Activated CD8-positive, alpha-beta memory T cell treated with anti-CD3 and anti-CD28 coated beads, Interleukin-2, amount 50 U/mL, for 24 hours (primary cell): Measurements from ENCODE around the gene CITED1.
"Not testable (repeated sequence)": the region's sequence is repeated elsewhere in the genome, so short reads cannot be mapped to it uniquely, and the experiment has no call there.

Source experiments
- DNase-seq: peaks from one replicate; pipeline ENCODE4 v3.0.0-alpha.2; 2020; ENCODE audit errors: extremely low read depth

CITED1 gene

GRCh38 chrX:72305286-72306084 lies at the start of gene CITED1:
TSS of gene CITED1 (minus strand) at chrX:72305914. CDS start at chrX:72302869, 3,045 bp downstream.
- DNase-seq = no peak

- DNase-seq = no peak
Observed at GRCh38 chrX:72352786-72353185, 47.1 kb upstream of the CITED1 start.

GRCh38 chrX:72351606-72352334 lies 46.1 kb upstream of the CITED1 start:
- no peak for DNase-seq

GRCh38 chrX:72349190-72349589 lies 43.5 kb upstream of the CITED1 start:
- DNase-seq = no peak

DNA sequence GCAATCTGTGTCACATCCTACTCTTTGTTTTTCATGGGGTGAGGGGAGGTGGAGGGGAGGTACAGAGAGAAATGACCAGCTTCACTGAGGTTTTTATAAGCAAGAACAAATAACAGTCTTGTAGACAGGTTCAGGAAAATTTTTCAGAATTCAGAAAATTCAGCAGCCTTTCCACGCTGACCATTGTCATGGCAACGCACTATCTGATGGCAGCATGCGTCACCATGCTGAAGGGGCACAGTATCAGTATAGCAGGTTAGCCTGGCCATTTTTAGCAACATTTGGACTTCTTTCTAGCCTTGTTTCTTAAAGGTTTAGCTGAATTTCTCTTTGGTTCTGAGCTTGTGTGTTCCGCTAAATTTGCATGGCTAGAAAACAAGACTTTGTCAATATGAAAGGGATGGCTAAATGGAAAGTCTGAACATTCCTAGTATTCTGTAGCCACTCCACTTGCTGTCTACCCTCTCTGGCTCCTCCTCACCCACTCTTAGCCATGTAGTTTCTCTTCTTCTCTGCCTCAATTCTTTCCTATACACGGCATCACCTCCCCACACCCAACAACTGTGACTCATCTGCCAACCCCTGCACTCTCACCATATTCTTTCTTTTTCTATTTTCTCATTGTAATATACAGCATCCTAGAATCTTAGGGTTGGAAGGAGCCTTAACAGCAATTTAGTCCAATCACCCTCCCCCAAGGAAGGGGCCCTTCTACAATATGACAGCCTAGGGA lies 42.7 kb upstream of the CITED1 start:
- no peak for DNase-seq

DNA sequence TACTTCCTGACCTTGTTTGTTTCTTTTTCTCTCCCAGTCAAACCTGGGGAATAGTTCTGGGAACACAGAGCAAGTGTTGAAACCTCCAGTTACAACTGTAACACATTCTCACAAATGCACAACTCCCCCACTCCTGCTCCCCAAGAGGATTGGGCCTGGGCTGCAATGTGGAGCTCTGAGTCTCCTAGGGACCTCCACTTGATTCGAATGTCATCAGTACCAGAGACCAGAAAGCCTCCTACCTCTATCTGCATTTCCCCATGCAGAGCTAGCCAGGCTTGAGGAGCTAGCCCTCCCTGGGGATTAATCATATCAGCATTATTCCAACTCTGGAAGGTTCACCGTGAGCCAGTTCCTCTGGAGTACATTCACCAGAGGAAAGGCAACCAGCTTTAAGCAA lies 41.7 kb upstream of the CITED1 start:
- no peak for DNase-seq

DNA sequence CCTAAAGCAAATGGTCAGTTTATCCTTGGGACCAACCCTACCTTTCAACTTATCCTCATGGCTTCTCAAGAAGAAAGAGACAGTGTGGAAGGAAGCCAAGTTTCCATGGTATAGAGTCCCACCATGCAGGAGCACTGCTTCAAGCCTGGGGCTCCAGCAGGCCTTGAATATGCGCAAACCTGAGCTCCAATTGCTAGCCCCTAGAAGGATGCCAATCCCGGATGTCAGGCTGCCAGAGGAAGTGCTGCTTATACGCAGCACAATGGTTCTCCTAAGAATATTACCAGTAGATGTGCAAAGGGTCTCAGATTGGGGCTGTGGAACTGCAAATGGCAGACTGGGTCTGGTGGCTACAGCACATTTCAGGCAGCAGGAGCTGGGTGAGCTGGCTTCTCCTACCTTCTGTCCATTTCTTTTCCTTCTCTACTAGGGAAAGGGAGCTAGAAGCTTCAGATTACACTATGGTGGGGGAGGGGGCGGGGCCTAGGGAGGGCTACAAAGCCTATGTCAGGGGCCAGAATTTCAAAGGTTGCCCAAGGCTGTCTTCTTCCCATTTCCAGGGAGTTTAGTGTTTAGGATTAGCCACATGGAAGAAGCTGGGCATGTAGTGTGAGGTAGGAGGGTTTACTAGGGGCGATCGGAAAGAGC lies 40.7 kb upstream of the CITED1 start:
- no peak for DNase-seq

DNA sequence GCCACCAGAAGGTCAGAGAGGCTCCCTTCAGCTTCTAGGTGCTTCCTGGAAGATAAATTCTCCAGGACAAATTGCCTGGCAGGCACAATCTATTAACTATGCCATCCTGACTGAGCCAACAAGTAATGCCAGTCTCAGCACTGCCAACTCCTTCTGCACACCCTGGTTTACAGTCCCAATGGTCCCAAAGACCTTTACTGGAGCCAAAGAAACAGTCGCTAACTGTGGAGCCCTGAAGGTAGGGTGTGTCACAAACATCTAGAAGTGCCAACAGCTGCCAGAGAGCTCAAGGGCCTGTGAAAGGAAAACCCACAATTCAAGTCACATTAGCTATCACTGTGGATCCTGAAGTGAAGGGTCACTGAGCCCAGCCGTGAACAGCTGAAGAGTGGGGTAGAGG lies 34.9 kb upstream of the CITED1 start:
- DNase-seq = no peak

- DNase-seq = no peak
Observed at GRCh38 chrX:72340041-72340440, 34.3 kb upstream of the CITED1 start.

DNA sequence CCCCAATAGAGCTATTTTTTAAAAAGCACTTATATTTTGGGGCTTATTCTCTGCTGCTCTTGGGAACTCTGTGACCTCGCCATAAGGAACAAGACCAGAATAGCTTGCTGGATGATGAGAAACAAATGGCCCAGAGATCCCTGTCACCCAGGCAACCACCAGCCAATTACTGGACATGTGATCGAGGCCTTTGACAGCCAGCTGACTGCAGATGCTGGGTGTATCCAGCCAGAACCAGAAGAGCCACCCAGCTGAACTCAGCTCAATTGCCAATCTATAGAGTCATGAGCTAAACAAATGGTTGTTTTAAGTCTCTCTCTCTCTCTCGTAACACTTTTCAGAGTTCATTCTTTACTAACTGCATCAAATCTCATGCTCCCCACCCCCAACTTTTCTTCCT lies 24.4 kb upstream of the CITED1 start:
- no peak for DNase-seq

DNA sequence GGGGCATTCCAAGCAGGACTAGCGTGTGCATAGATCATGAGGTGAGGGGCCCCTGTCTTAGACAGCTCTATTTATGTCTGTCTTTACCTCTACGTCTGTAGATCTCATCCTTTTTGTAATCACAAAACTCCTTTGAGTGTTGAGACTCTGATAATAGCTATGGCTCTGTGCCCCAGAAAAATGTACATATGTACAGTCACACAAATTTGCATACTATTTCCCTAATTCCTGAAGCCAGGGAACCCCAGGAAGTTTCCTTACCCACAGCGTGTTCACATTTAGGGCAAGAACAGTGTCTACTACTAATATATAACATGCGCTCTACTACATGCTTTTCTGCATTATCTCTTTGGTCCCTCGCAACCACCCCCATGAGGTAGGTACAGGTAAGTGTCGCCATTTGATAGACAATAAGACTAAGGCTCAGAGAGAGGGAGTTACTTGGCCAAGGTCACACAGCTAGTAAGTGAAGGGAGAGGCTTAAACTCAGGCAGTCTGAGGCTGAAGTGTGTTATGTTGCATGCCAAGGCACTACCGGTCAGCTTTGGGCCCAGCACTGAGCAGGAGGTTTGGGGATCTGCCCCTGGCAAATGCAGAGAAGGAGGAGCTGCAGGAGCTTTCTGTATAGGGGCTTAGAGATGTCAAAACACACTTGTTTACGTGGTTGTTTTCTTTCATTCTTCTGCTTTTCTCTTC lies 21.0 kb upstream of the CITED1 start:
- DNase-seq = no peak

- not testable (repeated sequence) for DNase-seq
Observed at GRCh38 chrX:72319651-72320050, 13.9 kb upstream of the CITED1 start.

DNA sequence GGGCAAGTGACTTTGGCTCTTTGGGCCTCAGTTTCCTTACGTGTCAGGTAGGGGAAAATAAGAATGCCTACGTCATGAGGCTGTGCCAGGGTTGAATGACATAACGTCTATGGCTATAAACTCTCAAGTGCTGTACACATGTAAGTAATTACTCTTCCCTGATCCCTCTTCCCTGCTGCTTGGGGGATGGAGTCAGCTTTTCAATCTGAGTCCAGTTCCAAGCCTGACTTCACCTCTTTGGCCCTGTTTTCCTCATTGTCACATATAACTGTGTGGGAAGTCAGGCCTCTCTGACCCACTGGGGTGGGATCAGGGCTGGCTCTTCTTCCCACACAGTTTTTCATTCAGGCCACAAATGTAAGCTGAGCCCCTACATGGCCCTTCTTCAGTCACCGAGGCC lies 11.4 kb upstream of the CITED1 start:
- DNase-seq = no peak

DNA sequence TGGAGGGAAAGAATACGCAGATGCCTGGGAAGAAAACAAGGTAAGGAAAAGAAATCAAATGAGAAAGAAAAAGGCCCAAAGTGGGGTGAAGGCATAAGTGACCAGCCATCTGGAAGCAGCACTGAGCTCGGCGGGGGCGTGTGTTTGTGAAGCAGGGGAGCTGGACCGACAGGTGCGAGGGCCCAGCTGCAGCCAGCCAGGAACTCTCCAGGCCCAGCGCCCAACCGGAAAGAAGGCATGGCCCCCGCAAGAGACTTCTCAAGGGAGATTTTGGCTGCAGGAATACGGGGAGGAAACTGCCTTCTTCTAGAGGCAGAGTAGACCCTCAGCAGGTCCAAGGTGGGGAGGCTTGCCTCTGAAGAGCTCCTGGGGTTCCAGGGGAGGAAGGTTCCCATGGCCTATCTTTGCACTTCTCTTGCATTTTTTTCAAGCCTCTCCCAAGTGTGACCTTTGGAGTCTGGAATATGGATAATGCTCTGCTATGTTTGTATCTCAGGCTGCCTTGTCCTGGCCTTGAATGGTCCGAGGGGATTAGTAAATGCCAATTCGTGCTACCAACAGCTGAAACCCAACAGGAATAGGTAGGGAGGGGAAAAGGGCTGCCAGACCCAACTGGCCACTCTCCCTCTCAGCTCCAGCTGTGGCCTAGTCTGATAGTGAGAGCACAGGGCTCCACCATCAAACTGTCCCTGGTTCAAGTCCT lies 10.8 kb upstream of the CITED1 start:
- no peak for DNase-seq

- no peak for DNase-seq
Observed at GRCh38 chrX:72314881-72315280, 9.2 kb upstream of the CITED1 start.

- no peak for DNase-seq
Observed at GRCh38 chrX:72313707-72314641, 8.3 kb upstream of the CITED1 start.

- DNase-seq = no peak
Observed at GRCh38 chrX:72312311-72312940, 6.7 kb upstream of the CITED1 start.

DNA sequence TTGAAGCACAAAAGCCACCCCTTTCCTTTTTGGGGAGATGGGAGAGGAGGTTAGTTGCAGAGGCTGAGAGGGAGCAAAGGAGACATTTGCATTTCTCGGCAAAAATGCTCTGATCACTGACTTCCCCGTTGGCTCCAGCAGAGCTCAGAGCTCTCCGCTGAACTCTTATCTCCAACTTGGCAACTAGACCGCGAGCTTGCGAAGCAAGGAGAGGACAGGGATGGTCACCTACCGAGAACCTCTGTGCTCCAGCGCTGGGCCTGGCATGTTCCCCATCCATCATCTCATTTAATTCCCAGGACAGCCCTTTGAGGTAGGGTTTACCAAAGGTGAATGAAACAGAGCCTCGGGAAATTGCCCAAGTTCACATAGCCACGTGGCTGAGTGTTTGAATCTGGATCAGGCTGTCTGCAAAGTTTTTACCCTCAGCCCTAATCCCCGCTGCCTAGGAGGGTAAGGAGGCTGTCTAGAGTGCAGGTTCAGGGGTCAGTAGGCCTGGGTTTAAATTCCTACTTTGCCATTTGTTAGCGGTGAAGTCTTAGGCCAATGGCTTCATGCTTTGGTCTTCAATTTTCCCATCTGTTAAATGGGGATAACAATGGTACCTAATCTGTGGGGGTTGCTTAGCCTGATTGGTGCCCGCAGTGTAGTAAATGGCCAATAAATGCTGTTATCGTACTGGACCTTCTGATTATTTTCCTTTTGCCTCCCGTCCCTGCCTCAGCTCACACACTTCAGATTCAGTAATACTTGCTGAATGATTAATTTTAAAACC lies 3.8 kb upstream of the CITED1 start:
- no peak for DNase-seq
